Sigmoid colon (tissue), 4 donors: ENCODE results near the gene YPEL2.

Source experiments
- EP300 ChIP-seq, 4 donors: sonication (generic); formaldehyde crosslinking; IDR thresholded peaks; one replicate each; pipeline ENCODE4 v1.6.1; 2017; ENCODE audit warnings: antibody characterized with exemption in 4 of 4
- POLR2A ChIP-seq, 2 donors: fragments of 450-650 bp; IDR thresholded peaks; one replicate each; pipeline ENCODE4 v1.6.1; 2016; ENCODE audit warnings: antibody characterized with exemption in 2 of 2, mild to moderate bottlenecking in 2 of 2, moderate library complexity in 2 of 2
- TF ChIP-seq, protein P1 (sequence below), 4 experiments: fragments of 450-650 bp in 3 of 4; fragments of 200-600 bp in 1 of 4; IDR thresholded peaks; one replicate each; pipeline ENCODE4 v1.5.1; 2016 to 2019; ENCODE audit warnings: antibody characterized with exemption in 4 of 4, mild to moderate bottlenecking in 3 of 4, moderate library complexity in 2 of 4

DNA sequence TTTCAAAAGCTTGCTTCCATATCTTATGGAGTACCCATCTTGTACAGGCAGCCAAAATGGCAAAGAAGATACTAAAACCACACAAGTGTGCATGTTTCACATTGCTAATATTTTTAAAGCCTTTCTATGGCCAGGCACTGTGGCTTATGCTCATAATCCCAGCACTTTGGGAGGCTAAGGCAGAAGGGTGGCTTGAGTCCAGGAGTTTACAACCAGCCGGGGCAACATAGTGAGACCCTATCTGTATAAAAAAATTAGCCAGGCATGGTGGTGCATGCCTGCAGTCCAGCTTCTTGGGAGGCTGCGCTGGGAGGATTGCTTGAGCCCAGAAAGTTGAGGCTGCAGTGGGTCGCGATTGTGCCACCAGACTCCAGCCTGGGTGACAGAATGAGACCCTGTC lies 71.3 kb downstream of the YPEL2 start:
- TF ChIP-seq EP300 (IDR thresholded peaks at IDR 0.05) (no peak), POLR2A (IDR thresholded peaks at IDR 0.05) (no peak)
- TF ChIP-seq, protein P1, sequence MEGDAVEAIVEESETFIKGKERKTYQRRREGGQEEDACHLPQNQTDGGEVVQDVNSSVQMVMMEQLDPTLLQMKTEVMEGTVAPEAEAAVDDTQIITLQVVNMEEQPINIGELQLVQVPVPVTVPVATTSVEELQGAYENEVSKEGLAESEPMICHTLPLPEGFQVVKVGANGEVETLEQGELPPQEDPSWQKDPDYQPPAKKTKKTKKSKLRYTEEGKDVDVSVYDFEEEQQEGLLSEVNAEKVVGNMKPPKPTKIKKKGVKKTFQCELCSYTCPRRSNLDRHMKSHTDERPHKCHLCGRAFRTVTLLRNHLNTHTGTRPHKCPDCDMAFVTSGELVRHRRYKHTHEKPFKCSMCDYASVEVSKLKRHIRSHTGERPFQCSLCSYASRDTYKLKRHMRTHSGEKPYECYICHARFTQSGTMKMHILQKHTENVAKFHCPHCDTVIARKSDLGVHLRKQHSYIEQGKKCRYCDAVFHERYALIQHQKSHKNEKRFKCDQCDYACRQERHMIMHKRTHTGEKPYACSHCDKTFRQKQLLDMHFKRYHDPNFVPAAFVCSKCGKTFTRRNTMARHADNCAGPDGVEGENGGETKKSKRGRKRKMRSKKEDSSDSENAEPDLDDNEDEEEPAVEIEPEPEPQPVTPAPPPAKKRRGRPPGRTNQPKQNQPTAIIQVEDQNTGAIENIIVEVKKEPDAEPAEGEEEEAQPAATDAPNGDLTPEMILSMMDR (IDR thresholded peaks at IDR 0.05), result no peak
